HG03442 (cell line): Measurements from ENCODE around the gene CRISP3.

Experiments
- ATAC-seq: cut with Tn5 transposase; IDR thresholded peaks from one replicate; pipeline ENCODE4 v1.9.1; 2021; ENCODE audit warnings: mild to moderate bottlenecking, moderate library complexity; ENCODE audit not compliant: unreplicated experiment

CRISP3 gene

DNA sequence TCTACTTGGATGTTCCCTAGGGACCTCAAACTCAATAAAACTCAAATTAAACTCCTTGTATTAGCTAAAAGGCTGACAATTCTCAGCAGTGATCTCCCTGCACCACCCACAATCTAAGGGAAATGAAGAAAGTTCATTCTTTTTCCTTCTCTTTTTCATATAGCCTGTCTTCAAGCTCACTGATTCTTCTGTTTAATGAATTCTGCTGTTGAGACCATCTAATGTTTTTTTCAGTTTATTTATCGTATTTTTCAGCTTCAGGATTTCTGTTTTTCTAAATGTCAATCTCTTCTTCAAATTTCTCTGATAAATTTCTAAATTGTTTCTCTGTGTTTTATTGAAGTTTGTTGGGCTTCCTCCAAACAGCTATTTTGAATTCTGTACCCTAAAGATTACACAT is 50.7 kb downstream of the CRISP3 start:
- ATAC-seq, result no peak

DNA sequence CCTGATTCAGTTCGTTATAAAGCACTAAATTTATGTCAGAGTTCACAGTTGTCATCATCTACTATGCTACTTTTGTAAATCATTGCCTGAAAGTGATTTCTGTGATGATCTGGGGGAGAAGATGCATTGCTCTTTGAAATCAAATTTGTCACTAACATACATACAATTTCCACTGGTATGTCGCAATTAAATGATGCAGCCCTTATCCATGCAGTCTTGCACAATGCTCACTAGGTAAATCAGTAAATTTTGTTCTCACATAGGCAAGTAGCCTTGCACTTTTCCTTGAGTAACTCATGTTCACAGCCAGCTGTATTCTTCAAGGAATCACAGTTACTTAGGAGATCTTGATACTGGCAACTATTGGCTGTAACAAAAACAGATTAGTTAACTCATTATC is 51.7 kb downstream of the CRISP3 start:
- no peak for ATAC-seq
